NCI-H2107 (cell line): ENCODE data around the gene CCDC159.

Experiments
- DNase-seq: peaks from one replicate; lab custom pipeline; 2025; lab: John Stamatoyannopoulos, UW

Gene CCDC159

GRCh38 chr19:11390933-11391680 is 44.8 kb downstream of the CCDC159 start:
- DNase-seq = no peak

DNA sequence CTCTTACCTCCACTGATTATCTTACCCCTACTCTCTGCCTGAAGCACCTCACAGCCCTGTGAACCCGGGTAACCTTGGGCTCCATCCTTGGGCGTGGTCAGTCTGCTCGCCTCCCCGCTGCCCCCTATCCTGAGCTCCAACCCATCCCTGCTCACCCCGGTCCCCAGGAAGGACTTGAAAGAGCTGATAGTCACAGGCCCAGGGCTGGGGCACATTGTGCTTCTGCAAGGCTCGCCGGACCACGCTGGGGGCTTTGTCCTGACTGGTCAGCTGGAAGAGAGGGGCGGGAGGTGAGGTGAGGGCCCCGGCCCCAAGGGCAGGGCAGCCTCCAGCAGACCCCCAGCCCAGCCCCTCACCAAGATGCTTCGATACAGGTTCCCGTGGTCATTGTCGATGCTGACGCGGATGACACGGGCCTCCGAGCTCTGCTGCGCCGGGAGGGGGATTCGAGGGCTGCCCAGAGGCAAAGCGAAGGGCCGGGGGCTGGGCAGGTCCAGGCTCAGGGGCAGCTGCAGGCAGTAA is 50.8 kb downstream of the CCDC159 start:
- no peak for DNase-seq

GRCh38 chr19:11399667-11400066 is 53.3 kb downstream of the CCDC159 start:
- DNase-seq = no peak

DNA sequence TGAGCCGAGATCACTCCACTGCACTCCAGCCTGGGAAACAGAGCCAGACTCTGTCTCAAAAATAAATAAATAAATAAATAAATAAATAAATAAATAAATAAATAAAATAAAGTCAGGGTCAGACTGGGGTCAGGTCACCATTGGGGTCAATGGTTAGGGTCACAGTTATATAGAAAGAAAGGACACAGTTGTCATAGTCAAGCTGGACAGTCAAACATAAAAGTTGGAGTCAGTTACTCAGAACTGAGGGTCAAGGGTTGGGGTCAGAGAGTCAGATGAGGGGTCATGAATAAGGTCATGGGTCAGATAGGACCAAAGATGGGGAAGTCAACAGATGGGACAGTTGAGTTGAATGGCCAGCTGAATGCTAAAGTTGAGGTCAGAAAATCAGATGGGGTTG is 54.5 kb downstream of the CCDC159 start:
- no peak for DNase-seq

DNA sequence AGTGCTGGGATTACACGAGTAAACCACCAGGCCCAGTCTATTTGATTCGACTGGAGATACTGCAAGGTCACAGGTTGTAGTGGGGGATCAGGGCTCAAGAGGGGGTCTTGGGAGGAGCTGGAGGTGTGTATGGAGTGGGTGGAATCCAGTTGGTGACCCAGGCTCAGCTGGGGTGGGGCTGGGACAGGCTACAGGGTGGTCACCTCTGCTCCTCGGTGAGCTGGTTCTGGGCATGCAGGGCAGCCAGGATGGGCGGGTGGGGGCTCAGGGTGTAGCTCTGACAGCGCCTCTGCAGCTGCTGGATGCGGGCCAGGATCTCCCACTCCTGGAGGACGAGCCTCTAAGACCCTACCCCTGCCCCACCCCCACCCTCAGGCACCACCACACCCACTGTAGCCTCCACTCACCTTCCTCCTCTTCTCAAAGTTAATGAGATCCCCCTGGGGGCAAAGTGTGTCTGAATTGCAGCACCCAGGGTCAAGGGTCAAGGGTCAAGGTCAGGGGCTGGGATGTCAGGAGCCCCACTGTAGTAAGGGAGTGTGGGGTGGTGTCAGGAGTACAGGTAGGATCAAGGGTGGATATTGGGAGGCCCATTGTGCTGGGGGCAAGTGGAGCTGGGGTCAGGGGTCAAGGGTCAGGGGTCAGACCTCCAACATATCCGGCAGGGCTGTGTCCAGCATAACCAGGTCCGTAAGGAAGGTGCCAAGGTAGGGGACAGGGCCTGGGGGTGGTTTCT is 55.7 kb downstream of the CCDC159 start:
- no peak for DNase-seq
